GM23338 (cell line): Measurements from ENCODE around the gene PRKAG1. TPM values are rescaled to one million over a fixed set of nuclear protein-coding genes. Genes with fewer than 3 reads are reported as not detected.

Experiments used
- ATAC-seq: fragments of 200-7000 bp; cut with Tn5 transposase; 3 replicates; pipeline ENCODE4 v1.9.1; 2020
- DNase-seq: peaks from one replicate; pipeline ENCODE4 v3.0.0-alpha.2; 2015; ENCODE audit warnings: low spot score
- H2AFZ ChIP-seq: fragments of 200-600 bp; sonication (generic); 2 replicates; pipeline ENCODE4 v1.8.0; 2016; ENCODE audit warnings: antibody characterized with exemption, mild to moderate bottlenecking, moderate library complexity
- H3F3A ChIP-seq: fragments of 200-600 bp; sonication (generic); replicated peaks from 2 replicates; pipeline ENCODE4 v1.8.0; 2017; ENCODE audit warnings: antibody characterized with exemption, mixed run types, low read depth
- H3K27ac ChIP-seq: fragments of 200-600 bp; sonication (generic); 2 replicates; pipeline ENCODE4 v1.6.1; 2016; ENCODE audit warnings: low read depth
- H3K27me3 ChIP-seq: fragments of 200-600 bp; sonication (generic); 2 replicates; pipeline ENCODE4 v1.8.0; 2016; ENCODE audit warnings: mild to moderate bottlenecking, mixed run types, moderate library complexity; ENCODE audit not compliant: insufficient read depth
- H3K36me3 ChIP-seq: fragments of 200-600 bp; sonication (generic); 2 replicates; pipeline ENCODE4 v1.8.0; 2016; ENCODE audit warnings: mild to moderate bottlenecking; ENCODE audit not compliant: insufficient read depth
- H3K4me1 ChIP-seq: fragments of 200-600 bp; sonication (generic); 2 replicates; pipeline ENCODE4 v1.8.0; 2016; ENCODE audit warnings: mild to moderate bottlenecking, moderate library complexity; ENCODE audit not compliant: insufficient read depth
- H3K4me2 ChIP-seq: fragments of 200-600 bp; sonication (generic); 2 replicates; pipeline ENCODE4 v1.7.1; 2017; ENCODE audit warnings: mixed run types
- H3K4me3 ChIP-seq: fragments of 200-600 bp; sonication (generic); 2 replicates; pipeline ENCODE4 v1.6.1; 2016; ENCODE audit warnings: mixed run types
- H3K79me2 ChIP-seq: fragments of 200-600 bp; sonication (generic); replicated peaks from 2 replicates; pipeline ENCODE4 v1.8.0; 2017; ENCODE audit warnings: mild to moderate bottlenecking; ENCODE audit not compliant: insufficient read depth
- H3K9me2 ChIP-seq: fragments of 200-600 bp; sonication (generic); 2 replicates; pipeline ENCODE4 v1.8.0; 2017; ENCODE audit not compliant: insufficient read depth
- H4K20me1 ChIP-seq: fragments of 200-600 bp; sonication (generic); replicated peaks from 2 replicates; pipeline ENCODE4 v1.8.0; 2017; ENCODE audit warnings: mild to moderate bottlenecking; ENCODE audit not compliant: insufficient read depth
- H3K27ac Mint-ChIP-seq: 2 replicates; pipeline ENCODE4 v1.8.0; 2020; ENCODE audit warnings: inconsistent platforms, mild to moderate bottlenecking, moderate library complexity, mixed read lengths
- H3K27me3 Mint-ChIP-seq: 3 replicates; pipeline ENCODE4 v1.8.0; 2022; ENCODE audit warnings: low read depth, mild to moderate bottlenecking, moderate library complexity, mixed read lengths, inconsistent platforms; ENCODE audit not compliant: insufficient read depth, poor library complexity
- H3K36me3 Mint-ChIP-seq: 3 replicates; pipeline ENCODE4 v1.8.0; 2021; ENCODE audit warnings: low read depth, mild to moderate bottlenecking, inconsistent platforms, moderate library complexity, mixed read lengths
- H3K4me1 Mint-ChIP-seq: 3 replicates; pipeline ENCODE4 v1.8.0; 2020; ENCODE audit warnings: mild to moderate bottlenecking, inconsistent platforms, mixed read lengths
- H3K4me3 Mint-ChIP-seq: 3 replicates; pipeline ENCODE4 v1.8.0; 2021; ENCODE audit warnings: moderate library complexity, mild to moderate bottlenecking, inconsistent platforms, mixed read lengths
- H3K9me3 Mint-ChIP-seq: 3 replicates; pipeline ENCODE4 v1.8.0; 2020; ENCODE audit warnings: moderate library complexity, mild to moderate bottlenecking, inconsistent platforms, mixed read lengths
- CREB1 ChIP-seq: fragments of 250-450 bp; sonication (Bioruptor Pico); IDR thresholded peaks from 2 replicates; pipeline ENCODE4 v1.5.0; 2020; ENCODE audit warnings: low read depth, mild to moderate bottlenecking, moderate library complexity
- EZH2 ChIP-seq: fragments of 200-600 bp; sonication (generic); IDR thresholded peaks from one replicate; pipeline ENCODE4 v1.8.0; 2017; ENCODE audit warnings: antibody characterized with exemption, mild to moderate bottlenecking, low read depth; ENCODE audit not compliant: unreplicated experiment
- EZH2phosphoT487 ChIP-seq: fragments of 200-600 bp; sonication (generic); IDR thresholded peaks from one replicate; pipeline ENCODE4 v1.8.1; 2018; ENCODE audit warnings: antibody characterized with exemption; ENCODE audit not compliant: unreplicated experiment
- JUNB ChIP-seq: IDR thresholded peaks from one replicate; pipeline ENCODE4 v1.6.1; 2016; ENCODE audit warnings: antibody characterized with exemption; ENCODE audit not compliant: unreplicated experiment
- NANOG ChIP-seq: IDR thresholded peaks from 2 replicates; pipeline ENCODE4 v1.6.1; 2016; ENCODE audit warnings: antibody characterized with exemption, borderline replicate concordance
- POLR2AphosphoS5 ChIP-seq: IDR thresholded peaks from 2 replicates; pipeline ENCODE4 v1.6.1; 2016; ENCODE audit warnings: antibody characterized with exemption, low read depth
- STAT1 ChIP-seq: IDR thresholded peaks from one replicate; pipeline ENCODE4 v1.6.1; 2016; ENCODE audit warnings: antibody characterized with exemption; ENCODE audit not compliant: unreplicated experiment
- ZNF114 ChIP-seq: fragments of 250-450 bp; sonication (Bioruptor Pico); IDR thresholded peaks from 2 replicates; pipeline ENCODE4 v1.5.0; 2020; ENCODE audit warnings: mild to moderate bottlenecking, moderate library complexity
- ZNF331 ChIP-seq: fragments of 250-450 bp; sonication (Bioruptor Pico); IDR thresholded peaks from 2 replicates; pipeline ENCODE4 v1.5.0; 2020; ENCODE audit warnings: low read depth, mild to moderate bottlenecking, moderate library complexity
- polyA plus RNA-seq: library from polyadenylated mRNA; unstranded; fragments of >200 nt; fragmentation: Nextera tagmentation; extraction: Ambion mirVana; gene quantifications from 2 replicates; pipeline ENCODE4 v1.2.1, GENCODE V29; 2016
- total RNA-seq: library from RNA; depleted of rRNA; stranded (reverse); fragments of >200 nt; shearing (Covaris generic); gene quantifications from 2 replicates; pipeline ENCODE4 v1.2.3, GENCODE V29; 2014
- TF ChIP-seq, protein P1 (sequence below): IDR thresholded peaks from one replicate; pipeline ENCODE4 v1.6.1; 2018; ENCODE audit warnings: antibody characterized with exemption; ENCODE audit not compliant: unreplicated experiment
- TF ChIP-seq, protein P2 (sequence below): IDR thresholded peaks from 2 replicates; pipeline ENCODE4 v1.6.1; 2016; ENCODE audit warnings: antibody characterized with exemption
- TF ChIP-seq, protein P3 (sequence below), 2 experiments: fragments of 200-600 bp in 1 of 2; sonication (generic) in 1 of 2; conservative IDR thresholded peaks; 2 replicates each; pipeline versions ENCODE4 v1.5.1 to v1.6.1; 2016 to 2017; ENCODE audit warnings: antibody characterized with exemption in 2 of 2, low read depth in 2 of 2, mild to moderate bottlenecking in 2 of 2, moderate library complexity in 1 of 2
- TF ChIP-seq, protein P4 (sequence below): fragments of 250-450 bp; sonication (Bioruptor Pico); IDR thresholded peaks from 2 replicates; pipeline ENCODE4 v1.5.0; 2020; ENCODE audit warnings: mild to moderate bottlenecking, moderate library complexity

PRKAG1 gene
- total and polyA plus RNA-seq, 2 experiments from 2014 or later = 19.9 to 35.4 TPM

DNA sequence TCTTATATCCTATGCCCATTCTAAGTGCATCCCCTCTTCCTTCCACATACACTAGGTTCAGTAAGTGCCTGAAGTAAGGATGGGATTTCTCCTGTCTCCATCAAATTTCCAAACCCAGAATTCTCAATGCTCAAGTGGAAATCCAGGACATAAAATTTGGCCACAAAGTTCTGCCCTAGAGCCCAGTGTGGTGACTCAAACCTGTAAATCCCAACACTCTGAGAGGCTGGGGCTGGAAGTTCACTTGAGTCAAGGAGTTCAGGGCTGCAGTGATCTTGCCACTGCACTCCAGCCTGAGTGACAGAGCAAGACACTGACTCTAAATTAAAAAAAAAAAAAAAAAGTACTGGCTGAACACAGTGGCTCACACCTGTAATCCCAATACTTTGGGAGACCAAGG lies 56.8 kb downstream of the PRKAG1 start:
- H3K36me3 ChIP-seq = no peaks in the 10 kb centered on the region
- DNase-seq (no peak), ATAC-seq (no peak)
- H2AFZ ChIP-seq = no peak overlapping the region
- Mint-ChIP-seq H3K27me3 (peaks cover 17% of the 10 kb centered on the region), H3K36me3 (no peaks in the 10 kb centered on the region), H3K9me3 (no peaks in the 10 kb centered on the region; the same call in 2 of the 3 replicates), H3K27ac (no peak overlapping the region), H3K4me1 (peaks cover 35% of the 10 kb centered on the region), H3K4me3 (no peak overlapping the region; the same call in 2 of the 3 replicates)
- no peaks in the 10 kb centered on the region for H4K20me1 ChIP-seq
- TF ChIP-seq, protein P1, sequence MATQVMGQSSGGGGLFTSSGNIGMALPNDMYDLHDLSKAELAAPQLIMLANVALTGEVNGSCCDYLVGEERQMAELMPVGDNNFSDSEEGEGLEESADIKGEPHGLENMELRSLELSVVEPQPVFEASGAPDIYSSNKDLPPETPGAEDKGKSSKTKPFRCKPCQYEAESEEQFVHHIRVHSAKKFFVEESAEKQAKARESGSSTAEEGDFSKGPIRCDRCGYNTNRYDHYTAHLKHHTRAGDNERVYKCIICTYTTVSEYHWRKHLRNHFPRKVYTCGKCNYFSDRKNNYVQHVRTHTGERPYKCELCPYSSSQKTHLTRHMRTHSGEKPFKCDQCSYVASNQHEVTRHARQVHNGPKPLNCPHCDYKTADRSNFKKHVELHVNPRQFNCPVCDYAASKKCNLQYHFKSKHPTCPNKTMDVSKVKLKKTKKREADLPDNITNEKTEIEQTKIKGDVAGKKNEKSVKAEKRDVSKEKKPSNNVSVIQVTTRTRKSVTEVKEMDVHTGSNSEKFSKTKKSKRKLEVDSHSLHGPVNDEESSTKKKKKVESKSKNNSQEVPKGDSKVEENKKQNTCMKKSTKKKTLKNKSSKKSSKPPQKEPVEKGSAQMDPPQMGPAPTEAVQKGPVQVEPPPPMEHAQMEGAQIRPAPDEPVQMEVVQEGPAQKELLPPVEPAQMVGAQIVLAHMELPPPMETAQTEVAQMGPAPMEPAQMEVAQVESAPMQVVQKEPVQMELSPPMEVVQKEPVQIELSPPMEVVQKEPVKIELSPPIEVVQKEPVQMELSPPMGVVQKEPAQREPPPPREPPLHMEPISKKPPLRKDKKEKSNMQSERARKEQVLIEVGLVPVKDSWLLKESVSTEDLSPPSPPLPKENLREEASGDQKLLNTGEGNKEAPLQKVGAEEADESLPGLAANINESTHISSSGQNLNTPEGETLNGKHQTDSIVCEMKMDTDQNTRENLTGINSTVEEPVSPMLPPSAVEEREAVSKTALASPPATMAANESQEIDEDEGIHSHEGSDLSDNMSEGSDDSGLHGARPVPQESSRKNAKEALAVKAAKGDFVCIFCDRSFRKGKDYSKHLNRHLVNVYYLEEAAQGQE = no peak
- TF ChIP-seq STAT1 (no peak), NANOG (no peak), ZNF331 (CRISPR knock-in tag) (no peak), JUNB (no peak), POLR2AphosphoS5 (no peak), CREB1 (CRISPR knock-in tag) (no peak), EZH2phosphoT487 (no peak), EZH2 (no peak), ZNF114 (no peak)
- TF ChIP-seq, protein P2, sequence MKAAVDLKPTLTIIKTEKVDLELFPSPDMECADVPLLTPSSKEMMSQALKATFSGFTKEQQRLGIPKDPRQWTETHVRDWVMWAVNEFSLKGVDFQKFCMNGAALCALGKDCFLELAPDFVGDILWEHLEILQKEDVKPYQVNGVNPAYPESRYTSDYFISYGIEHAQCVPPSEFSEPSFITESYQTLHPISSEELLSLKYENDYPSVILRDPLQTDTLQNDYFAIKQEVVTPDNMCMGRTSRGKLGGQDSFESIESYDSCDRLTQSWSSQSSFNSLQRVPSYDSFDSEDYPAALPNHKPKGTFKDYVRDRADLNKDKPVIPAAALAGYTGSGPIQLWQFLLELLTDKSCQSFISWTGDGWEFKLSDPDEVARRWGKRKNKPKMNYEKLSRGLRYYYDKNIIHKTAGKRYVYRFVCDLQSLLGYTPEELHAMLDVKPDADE = no peak
- TF ChIP-seq, protein P3, sequence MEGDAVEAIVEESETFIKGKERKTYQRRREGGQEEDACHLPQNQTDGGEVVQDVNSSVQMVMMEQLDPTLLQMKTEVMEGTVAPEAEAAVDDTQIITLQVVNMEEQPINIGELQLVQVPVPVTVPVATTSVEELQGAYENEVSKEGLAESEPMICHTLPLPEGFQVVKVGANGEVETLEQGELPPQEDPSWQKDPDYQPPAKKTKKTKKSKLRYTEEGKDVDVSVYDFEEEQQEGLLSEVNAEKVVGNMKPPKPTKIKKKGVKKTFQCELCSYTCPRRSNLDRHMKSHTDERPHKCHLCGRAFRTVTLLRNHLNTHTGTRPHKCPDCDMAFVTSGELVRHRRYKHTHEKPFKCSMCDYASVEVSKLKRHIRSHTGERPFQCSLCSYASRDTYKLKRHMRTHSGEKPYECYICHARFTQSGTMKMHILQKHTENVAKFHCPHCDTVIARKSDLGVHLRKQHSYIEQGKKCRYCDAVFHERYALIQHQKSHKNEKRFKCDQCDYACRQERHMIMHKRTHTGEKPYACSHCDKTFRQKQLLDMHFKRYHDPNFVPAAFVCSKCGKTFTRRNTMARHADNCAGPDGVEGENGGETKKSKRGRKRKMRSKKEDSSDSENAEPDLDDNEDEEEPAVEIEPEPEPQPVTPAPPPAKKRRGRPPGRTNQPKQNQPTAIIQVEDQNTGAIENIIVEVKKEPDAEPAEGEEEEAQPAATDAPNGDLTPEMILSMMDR (conservative IDR thresholded peaks at IDR 0.05; ENCODE audit: low read depth in 2 of 2) = no peak
- TF ChIP-seq, protein P4, sequence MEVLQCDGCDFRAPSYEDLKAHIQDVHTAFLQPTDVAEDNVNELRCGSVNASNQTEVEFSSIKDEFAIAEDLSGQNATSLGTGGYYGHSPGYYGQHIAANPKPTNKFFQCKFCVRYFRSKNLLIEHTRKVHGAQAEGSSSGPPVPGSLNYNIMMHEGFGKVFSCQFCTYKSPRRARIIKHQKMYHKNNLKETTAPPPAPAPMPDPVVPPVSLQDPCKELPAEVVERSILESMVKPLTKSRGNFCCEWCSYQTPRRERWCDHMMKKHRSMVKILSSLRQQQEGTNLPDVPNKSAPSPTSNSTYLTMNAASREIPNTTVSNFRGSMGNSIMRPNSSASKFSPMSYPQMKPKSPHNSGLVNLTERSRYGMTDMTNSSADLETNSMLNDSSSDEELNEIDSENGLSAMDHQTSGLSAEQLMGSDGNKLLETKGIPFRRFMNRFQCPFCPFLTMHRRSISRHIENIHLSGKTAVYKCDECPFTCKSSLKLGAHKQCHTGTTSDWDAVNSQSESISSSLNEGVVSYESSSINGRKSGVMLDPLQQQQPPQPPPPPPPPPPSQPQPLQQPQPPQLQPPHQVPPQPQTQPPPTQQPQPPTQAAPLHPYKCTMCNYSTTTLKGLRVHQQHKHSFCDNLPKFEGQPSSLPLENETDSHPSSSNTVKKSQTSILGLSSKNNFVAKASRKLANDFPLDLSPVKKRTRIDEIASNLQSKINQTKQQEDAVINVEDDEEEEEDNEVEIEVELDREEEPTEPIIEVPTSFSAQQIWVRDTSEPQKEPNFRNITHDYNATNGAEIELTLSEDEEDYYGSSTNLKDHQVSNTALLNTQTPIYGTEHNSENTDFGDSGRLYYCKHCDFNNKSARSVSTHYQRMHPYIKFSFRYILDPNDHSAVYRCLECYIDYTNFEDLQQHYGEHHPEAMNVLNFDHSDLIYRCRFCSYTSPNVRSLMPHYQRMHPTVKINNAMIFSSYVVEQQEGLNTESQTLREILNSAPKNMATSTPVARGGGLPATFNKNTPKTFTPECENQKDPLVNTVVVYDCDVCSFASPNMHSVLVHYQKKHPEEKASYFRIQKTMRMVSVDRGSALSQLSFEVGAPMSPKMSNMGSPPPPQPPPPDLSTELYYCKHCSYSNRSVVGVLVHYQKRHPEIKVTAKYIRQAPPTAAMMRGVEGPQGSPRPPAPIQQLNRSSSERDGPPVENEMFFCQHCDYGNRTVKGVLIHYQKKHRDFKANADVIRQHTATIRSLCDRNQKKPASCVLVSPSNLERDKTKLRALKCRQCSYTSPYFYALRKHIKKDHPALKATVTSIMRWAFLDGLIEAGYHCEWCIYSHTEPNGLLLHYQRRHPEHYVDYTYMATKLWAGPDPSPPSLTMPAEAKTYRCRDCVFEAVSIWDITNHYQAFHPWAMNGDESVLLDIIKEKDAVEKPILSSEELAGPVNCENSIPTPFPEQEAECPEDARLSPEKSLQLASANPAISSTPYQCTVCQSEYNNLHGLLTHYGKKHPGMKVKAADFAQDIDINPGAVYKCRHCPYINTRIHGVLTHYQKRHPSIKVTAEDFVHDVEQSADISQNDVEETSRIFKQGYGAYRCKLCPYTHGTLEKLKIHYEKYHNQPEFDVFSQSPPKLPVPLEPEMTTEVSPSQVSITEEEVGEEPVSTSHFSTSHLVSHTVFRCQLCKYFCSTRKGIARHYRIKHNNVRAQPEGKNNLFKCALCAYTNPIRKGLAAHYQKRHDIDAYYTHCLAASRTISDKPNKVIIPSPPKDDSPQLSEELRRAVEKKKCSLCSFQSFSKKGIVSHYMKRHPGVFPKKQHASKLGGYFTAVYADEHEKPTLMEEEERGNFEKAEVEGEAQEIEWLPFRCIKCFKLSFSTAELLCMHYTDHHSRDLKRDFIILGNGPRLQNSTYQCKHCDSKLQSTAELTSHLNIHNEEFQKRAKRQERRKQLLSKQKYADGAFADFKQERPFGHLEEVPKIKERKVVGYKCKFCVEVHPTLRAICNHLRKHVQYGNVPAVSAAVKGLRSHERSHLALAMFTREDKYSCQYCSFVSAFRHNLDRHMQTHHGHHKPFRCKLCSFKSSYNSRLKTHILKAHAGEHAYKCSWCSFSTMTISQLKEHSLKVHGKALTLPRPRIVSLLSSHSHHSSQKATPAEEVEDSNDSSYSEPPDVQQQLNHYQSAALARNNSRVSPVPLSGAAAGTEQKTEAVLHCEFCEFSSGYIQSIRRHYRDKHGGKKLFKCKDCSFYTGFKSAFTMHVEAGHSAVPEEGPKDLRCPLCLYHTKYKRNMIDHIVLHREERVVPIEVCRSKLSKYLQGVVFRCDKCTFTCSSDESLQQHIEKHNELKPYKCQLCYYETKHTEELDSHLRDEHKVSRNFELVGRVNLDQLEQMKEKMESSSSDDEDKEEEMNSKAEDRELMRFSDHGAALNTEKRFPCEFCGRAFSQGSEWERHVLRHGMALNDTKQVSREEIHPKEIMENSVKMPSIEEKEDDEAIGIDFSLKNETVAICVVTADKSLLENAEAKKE (CRISPR knock-in tag) = no peak
- peaks cover 4% of the 10 kb centered on the region; the same call in 1 of the 2 replicates for H3K79me2 ChIP-seq
- peaks cover 17% of the 10 kb centered on the region for H3F3A ChIP-seq
- peaks cover 13% of the 10 kb centered on the region for H3K27me3 ChIP-seq
- no peak overlapping the region for H3K27ac ChIP-seq
- H3K4me3 ChIP-seq = no peak overlapping the region
- peaks cover 25% of the 10 kb centered on the region for H3K4me1 ChIP-seq
- no peaks in the 10 kb centered on the region for H3K9me2 ChIP-seq
- H3K4me2 ChIP-seq = no peak overlapping the region
